OCI-LY3 (cell line): ENCODE data around the gene ARNT2.

ENCODE experiments used
- EZH2phosphoT487 ChIP-seq: fragments of 200-600 bp; shearing (Covaris generic); IDR thresholded peaks from 2 replicates; pipeline ENCODE4 v1.6.1; 2018; ENCODE audit warnings: antibody characterized with exemption, mixed run types, low read depth
- TF ChIP-seq, protein P1 (sequence below): fragments of 200-600, 300-600 bp; sonication (generic); IDR thresholded peaks from 2 replicates; pipeline ENCODE4 v1.5.1; 2014; ENCODE audit warnings: antibody characterized with exemption, low read length, low read depth

- TF ChIP-seq, protein P1, sequence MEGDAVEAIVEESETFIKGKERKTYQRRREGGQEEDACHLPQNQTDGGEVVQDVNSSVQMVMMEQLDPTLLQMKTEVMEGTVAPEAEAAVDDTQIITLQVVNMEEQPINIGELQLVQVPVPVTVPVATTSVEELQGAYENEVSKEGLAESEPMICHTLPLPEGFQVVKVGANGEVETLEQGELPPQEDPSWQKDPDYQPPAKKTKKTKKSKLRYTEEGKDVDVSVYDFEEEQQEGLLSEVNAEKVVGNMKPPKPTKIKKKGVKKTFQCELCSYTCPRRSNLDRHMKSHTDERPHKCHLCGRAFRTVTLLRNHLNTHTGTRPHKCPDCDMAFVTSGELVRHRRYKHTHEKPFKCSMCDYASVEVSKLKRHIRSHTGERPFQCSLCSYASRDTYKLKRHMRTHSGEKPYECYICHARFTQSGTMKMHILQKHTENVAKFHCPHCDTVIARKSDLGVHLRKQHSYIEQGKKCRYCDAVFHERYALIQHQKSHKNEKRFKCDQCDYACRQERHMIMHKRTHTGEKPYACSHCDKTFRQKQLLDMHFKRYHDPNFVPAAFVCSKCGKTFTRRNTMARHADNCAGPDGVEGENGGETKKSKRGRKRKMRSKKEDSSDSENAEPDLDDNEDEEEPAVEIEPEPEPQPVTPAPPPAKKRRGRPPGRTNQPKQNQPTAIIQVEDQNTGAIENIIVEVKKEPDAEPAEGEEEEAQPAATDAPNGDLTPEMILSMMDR = no peak
- TF ChIP-seq EZH2phosphoT487 = no peak
Measured at GRCh38 chr15:80637747-80638146, 233.6 kb downstream of the ARNT2 start.
